ENCODE data around the gene EFNA5.

GRCh38 chr5:107576155-107576554 lies 94.6 kb downstream of the EFNA5 start:
- no peak for TF ChIP-seq EP300 (conservative IDR thresholded peaks at IDR 0.05; ENCODE audit: poor library complexity, severe bottlenecking)
- TF ChIP-seq CTCF (IDR thresholded peaks at IDR 0.05; ENCODE audit: poor library complexity, severe bottlenecking) = no peak
- no peak for TF ChIP-seq POLR2AphosphoS5 (IDR thresholded peaks at IDR 0.05)

Data from neural cell (in vitro differentiated cells).